GM18873 (cell line): ENCODE results near the gene PRDM15.

ENCODE experiments used
- ATAC-seq: cut with Tn5 transposase; IDR thresholded peaks from one replicate; pipeline ENCODE4 v1.9.1; 2021; ENCODE audit warnings: mild to moderate bottlenecking, moderate library complexity, moderate number of reproducible peaks; ENCODE audit not compliant: unreplicated experiment, low FRiP score

PRDM15 gene

GRCh38 chr21:41907496-41908258 lies 28.5 kb upstream of the PRDM15 start:
- ATAC-seq: no peak

- ATAC-seq: no peak
These were observed 27.6 kb upstream of the PRDM15 start for GRCh38 chr21:41906770-41907169.

GRCh38 chr21:41903559-41904351 lies 24.6 kb upstream of the PRDM15 start:
- no peak for ATAC-seq

GRCh38 chr21:41902946-41903345 lies 23.8 kb upstream of the PRDM15 start:
- no peak for ATAC-seq

GRCh38 chr21:41901782-41902181 lies 22.6 kb upstream of the PRDM15 start:
- no peak for ATAC-seq

- ATAC-seq: no peak
These were observed 22.0 kb upstream of the PRDM15 start for GRCh38 chr21:41901099-41901498.

- ATAC-seq: no peak
These were observed 21.3 kb upstream of the PRDM15 start for GRCh38 chr21:41900401-41900800.

- no peak for ATAC-seq
These were observed 20.5 kb upstream of the PRDM15 start for GRCh38 chr21:41899426-41900202.

- ATAC-seq: no peak
These were observed 19.9 kb upstream of the PRDM15 start for GRCh38 chr21:41898998-41899397.

GRCh38 chr21:41897700-41898099 lies 18.6 kb upstream of the PRDM15 start:
- ATAC-seq: no peak

GRCh38 chr21:41897047-41897669 lies 18.0 kb upstream of the PRDM15 start:
- no peak for ATAC-seq

GRCh38 chr21:41895643-41896493 lies 16.7 kb upstream of the PRDM15 start:
- ATAC-seq: no peak

GRCh38 chr21:41894922-41895557 lies 15.9 kb upstream of the PRDM15 start:
- no peak for ATAC-seq

GRCh38 chr21:41894511-41894910 lies 15.4 kb upstream of the PRDM15 start:
- ATAC-seq: no peak

GRCh38 chr21:41892726-41893125 lies 13.6 kb upstream of the PRDM15 start:
- ATAC-seq: no peak

- ATAC-seq: no peak
These were observed 12.0 kb upstream of the PRDM15 start for GRCh38 chr21:41891132-41891531.

- no peak for ATAC-seq
These were observed 11.2 kb upstream of the PRDM15 start for GRCh38 chr21:41890355-41890754.

- no peak for ATAC-seq
These were observed 9.7 kb upstream of the PRDM15 start for GRCh38 chr21:41888749-41889376.

GRCh38 chr21:41887667-41888066 lies 8.5 kb upstream of the PRDM15 start:
- ATAC-seq: no peak
